OCI-LY7 (cell line): ENCODE results near the gene TTC7B.

Source experiments
- EZH2phosphoT487 ChIP-seq: fragments of 200-600 bp; sonication (generic); IDR thresholded peaks from 2 replicates; pipeline ENCODE4 v1.6.1; 2018; ENCODE audit warnings: low read depth, borderline replicate concordance, mild to moderate bottlenecking, mixed run types, antibody characterized with exemption, low read length, moderate library complexity, mixed read lengths
- TF ChIP-seq, protein P1 (sequence below): fragments of 200-600 bp; sonication (generic); conservative IDR thresholded peaks from 2 replicates; pipeline ENCODE4 v1.5.1; 2014; ENCODE audit warnings: mild to moderate bottlenecking, antibody characterized with exemption, low read length, moderate library complexity, mixed read lengths

DNA sequence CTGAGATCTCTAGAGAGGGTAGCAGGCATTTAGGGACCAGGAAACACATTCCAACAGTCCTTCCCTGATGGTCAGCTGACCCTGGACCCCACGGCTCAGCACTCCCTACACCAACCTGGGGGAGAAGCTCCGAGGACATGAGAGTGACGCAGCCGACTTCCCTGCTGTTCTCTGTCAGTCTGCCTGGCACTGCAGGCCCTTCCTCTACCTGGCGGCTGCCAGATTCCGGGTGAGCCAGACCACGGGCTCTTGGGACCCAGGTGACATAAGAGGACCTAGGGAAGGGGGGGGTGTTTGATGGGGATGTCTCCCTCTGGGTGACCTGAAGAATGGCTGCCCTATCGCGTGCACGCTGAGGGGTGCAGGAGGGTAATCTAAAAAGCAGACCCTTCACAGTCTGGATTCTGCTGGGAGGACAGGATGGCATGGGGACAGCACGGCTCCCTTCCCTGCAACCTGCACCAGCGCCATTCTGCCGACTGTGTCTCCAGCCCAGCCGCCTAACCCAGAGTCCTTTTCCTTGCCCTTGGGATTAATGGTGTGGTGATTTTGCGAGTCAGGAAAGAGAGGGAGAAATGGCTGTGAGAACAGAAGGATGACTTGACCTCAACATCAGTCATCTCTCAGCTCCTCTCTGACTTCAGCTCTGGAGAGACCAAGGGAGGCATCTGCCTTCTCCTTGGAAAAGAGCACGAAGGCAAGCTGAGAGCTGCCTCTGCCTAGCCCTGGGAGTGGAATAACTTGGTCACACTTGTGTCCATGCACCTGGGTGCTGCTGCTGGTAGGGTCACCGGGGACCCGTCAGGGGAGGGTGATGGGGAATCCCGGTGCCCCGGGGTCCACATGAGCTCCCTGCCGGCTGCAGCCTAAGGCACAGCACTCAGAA lies 260.9 kb downstream of the TTC7B start:
- TF ChIP-seq, protein P1, sequence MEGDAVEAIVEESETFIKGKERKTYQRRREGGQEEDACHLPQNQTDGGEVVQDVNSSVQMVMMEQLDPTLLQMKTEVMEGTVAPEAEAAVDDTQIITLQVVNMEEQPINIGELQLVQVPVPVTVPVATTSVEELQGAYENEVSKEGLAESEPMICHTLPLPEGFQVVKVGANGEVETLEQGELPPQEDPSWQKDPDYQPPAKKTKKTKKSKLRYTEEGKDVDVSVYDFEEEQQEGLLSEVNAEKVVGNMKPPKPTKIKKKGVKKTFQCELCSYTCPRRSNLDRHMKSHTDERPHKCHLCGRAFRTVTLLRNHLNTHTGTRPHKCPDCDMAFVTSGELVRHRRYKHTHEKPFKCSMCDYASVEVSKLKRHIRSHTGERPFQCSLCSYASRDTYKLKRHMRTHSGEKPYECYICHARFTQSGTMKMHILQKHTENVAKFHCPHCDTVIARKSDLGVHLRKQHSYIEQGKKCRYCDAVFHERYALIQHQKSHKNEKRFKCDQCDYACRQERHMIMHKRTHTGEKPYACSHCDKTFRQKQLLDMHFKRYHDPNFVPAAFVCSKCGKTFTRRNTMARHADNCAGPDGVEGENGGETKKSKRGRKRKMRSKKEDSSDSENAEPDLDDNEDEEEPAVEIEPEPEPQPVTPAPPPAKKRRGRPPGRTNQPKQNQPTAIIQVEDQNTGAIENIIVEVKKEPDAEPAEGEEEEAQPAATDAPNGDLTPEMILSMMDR, result no peak
- TF ChIP-seq EZH2phosphoT487, result no peak
